Measurements from ENCODE around the gene MRPS26. TPM values are rescaled to one million over a fixed set of nuclear protein-coding genes. Genes with fewer than 3 reads are reported as not detected.

Gene MRPS26
- total and polyA plus RNA-seq, 2 of the 13 experiments (the other 11 are each of a cell fraction or from before 2014, with no cell fraction given), result 89.8 to 187 TPM

GRCh38 chr20:3046677-3047462 lies 1.0 kb downstream of the MRPS26 start (continued):
- TF ChIP-seq ZBTB37 (CRISPR knock-in tag; IDR thresholded peaks at IDR 0.05), result no peak
- TF ChIP-seq ZC3H13 (CRISPR knock-in tag; IDR thresholded peaks at IDR 0.05), result no peak; the same call in 1 of the 2 replicates
- TF ChIP-seq ZNF660 (CRISPR knock-in tag; IDR thresholded peaks at IDR 0.05; ENCODE audit: borderline replicate concordance, low read depth), result no peak
- no peak for TF ChIP-seq NFRKB (IDR thresholded peaks at IDR 0.05)
- TF ChIP-seq GABPA (IDR thresholded peaks at IDR 0.05; ENCODE audit: low read depth, low read length), result no peak
- no peak for TF ChIP-seq GABPA (CRISPR knock-in tag; IDR thresholded peaks at IDR 0.05; ENCODE audit: low read depth)
- no peak for TF ChIP-seq NFAT5 (CRISPR knock-in tag; IDR thresholded peaks at IDR 0.05)
- no peak for TF ChIP-seq HNRNPH1 (optimal IDR thresholded peaks at IDR 0.05; ENCODE audit: low read depth, low read length)
- no peak for TF ChIP-seq ZNF672 (CRISPR knock-in tag; IDR thresholded peaks at IDR 0.05)
- no peak for TF ChIP-seq SIX1 (CRISPR knock-in tag; IDR thresholded peaks at IDR 0.05; ENCODE audit: borderline replicate concordance)
- TF ChIP-seq XRCC5 (optimal IDR thresholded peaks at IDR 0.05; ENCODE audit: low read length), result no peak
- TF ChIP-seq HOXA5 (CRISPR knock-in tag; IDR thresholded peaks at IDR 0.05), result no peak
- no peak for TF ChIP-seq MEIS1 (CRISPR knock-in tag; IDR thresholded peaks at IDR 0.05; ENCODE audit: borderline replicate concordance)
- TF ChIP-seq ZBTB43 (CRISPR knock-in tag; conservative IDR thresholded peaks at IDR 0.05), result no peak
- TF ChIP-seq ZFP41 (CRISPR knock-in tag; IDR thresholded peaks at IDR 0.05; ENCODE audit: borderline replicate concordance), result no peak
- no peak for TF ChIP-seq BCL3 (CRISPR knock-in tag; IDR thresholded peaks at IDR 0.05)
